Effector CD8-positive, alpha-beta T cell (primary cell): ENCODE results near the gene PRORP.
"Not testable (repeated sequence)": the region's sequence is repeated elsewhere in the genome, so short reads cannot be mapped to it uniquely, and the experiment has no call there.

Experiments used
- DNase-seq: peaks from one replicate; lab custom pipeline; 2025; lab: John Stamatoyannopoulos, UW
- total RNA-seq, 4 experiments: gene quantifications; one replicate each; lab custom pipeline; 2026; lab: John Stamatoyannopoulos, UW

The PRORP gene
- 5.8 to 20.6 (median 10.9) reads per million in 4 experiments for total RNA-seq

GRCh38 chr14:35121887-35122695 is at the start of gene PRORP, which contains the start of gene PPP2R3C:
TSS of gene PRORP (plus strand) at chr14:35122552. CDS start at chr14:35123246, 694 bp downstream.
TSS of gene PPP2R3C (minus strand) at chr14:35121990. CDS start at chr14:35121959, 31 bp downstream.
- DNase-seq, result peak; percentile 86

- DNase-seq, result no peak
Observed at GRCh38 chr14:35073486-35073885, 48.9 kb upstream of the PRORP start.

GRCh38 chr14:35078082-35078481 is 44.3 kb upstream of the PRORP start:
- DNase-seq, result no peak

GRCh38 chr14:35079742-35080141 is 42.6 kb upstream of the PRORP start:
- no peak for DNase-seq

- no peak for DNase-seq
Observed at GRCh38 chr14:35083530-35084150, 38.7 kb upstream of the PRORP start.

GRCh38 chr14:35085441-35085840 is 36.9 kb upstream of the PRORP start:
- DNase-seq, result no peak

- DNase-seq, result no peak
Observed at GRCh38 chr14:35088514-35088913, 33.8 kb upstream of the PRORP start.

- not testable (repeated sequence) for DNase-seq
Observed at GRCh38 chr14:35094645-35095044, 27.7 kb upstream of the PRORP start.

GRCh38 chr14:35107866-35108265 is 14.5 kb upstream of the PRORP start:
- DNase-seq, result no peak

GRCh38 chr14:35112641-35113040 is 9.7 kb upstream of the PRORP start:
- DNase-seq, result no peak

- DNase-seq, result no peak
Observed at GRCh38 chr14:35113308-35113950, 8.9 kb upstream of the PRORP start.

- DNase-seq, result no peak
Observed at GRCh38 chr14:35114036-35114435, 8.3 kb upstream of the PRORP start.

- no peak for DNase-seq
Observed at GRCh38 chr14:35116242-35116641, 6.1 kb upstream of the PRORP start.

GRCh38 chr14:35117112-35117511 is 5.2 kb upstream of the PRORP start:
- no peak for DNase-seq

- DNase-seq, result no peak
Observed at GRCh38 chr14:35121026-35121886, 1.1 kb upstream of the PRORP start.

- DNase-seq, result no peak
Observed at GRCh38 chr14:35122696-35123387, 490 bp downstream of the PRORP start.

GRCh38 chr14:35123388-35123703 is 994 bp downstream of the PRORP start:
- DNase-seq, result no peak

- no peak for DNase-seq
Observed at GRCh38 chr14:35124127-35124526, 1.8 kb downstream of the PRORP start.

GRCh38 chr14:35133542-35134328 is 11.4 kb downstream of the PRORP start:
- no peak for DNase-seq

- DNase-seq, result no peak
Observed at GRCh38 chr14:35134329-35135123, 12.2 kb downstream of the PRORP start.
